Panc1 (cell line): Measurements from ENCODE around the gene LIMK1.

ENCODE experiments used
- SIN3A ChIP-seq: IDR thresholded peaks from 2 replicates; pipeline ENCODE4 v1.6.1; 2012; ENCODE audit warnings: low read depth, mild to moderate bottlenecking, low read length, moderate library complexity, borderline replicate concordance; ENCODE audit not compliant: insufficient read depth
- TF ChIP-seq, protein P1 (sequence below): fragments of 450-650 bp; IDR thresholded peaks from 2 replicates; pipeline ENCODE4 v1.5.1; 2017; ENCODE audit warnings: mild to moderate bottlenecking
- TF ChIP-seq, protein P2 (sequence below), 2 experiments: IDR thresholded peaks; 2 replicates each; pipeline ENCODE4 v1.6.1; 2011 to 2012; ENCODE audit warnings: low read depth in 2 of 2, control low read depth in 1 of 2, low read length in 1 of 2, mild to moderate bottlenecking in 1 of 2, moderate library complexity in 1 of 2; ENCODE audit not compliant: insufficient read depth in 1 of 2

DNA sequence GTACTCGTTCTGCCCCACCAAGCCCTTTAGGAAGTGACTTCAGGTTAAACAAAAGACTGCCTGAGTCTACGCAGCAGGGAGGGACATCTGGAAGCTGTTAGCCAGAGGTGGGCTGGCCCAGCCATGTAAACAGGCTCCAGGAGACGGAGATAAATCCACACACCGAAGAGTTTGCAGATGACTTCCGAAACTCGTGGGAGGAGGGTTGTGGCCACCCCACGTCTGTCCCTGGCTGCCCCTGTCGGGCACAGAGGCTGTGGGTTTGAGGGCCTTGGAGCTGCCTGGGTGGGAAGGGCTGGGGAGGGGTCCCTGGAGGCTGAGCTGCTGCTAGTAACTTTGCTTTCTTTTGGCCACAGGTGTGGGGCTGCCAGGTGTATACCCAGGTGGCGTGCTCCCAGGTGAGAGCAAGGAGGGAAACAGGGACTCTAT is 40.1 kb upstream of the LIMK1 start:
- TF ChIP-seq, protein P1, sequence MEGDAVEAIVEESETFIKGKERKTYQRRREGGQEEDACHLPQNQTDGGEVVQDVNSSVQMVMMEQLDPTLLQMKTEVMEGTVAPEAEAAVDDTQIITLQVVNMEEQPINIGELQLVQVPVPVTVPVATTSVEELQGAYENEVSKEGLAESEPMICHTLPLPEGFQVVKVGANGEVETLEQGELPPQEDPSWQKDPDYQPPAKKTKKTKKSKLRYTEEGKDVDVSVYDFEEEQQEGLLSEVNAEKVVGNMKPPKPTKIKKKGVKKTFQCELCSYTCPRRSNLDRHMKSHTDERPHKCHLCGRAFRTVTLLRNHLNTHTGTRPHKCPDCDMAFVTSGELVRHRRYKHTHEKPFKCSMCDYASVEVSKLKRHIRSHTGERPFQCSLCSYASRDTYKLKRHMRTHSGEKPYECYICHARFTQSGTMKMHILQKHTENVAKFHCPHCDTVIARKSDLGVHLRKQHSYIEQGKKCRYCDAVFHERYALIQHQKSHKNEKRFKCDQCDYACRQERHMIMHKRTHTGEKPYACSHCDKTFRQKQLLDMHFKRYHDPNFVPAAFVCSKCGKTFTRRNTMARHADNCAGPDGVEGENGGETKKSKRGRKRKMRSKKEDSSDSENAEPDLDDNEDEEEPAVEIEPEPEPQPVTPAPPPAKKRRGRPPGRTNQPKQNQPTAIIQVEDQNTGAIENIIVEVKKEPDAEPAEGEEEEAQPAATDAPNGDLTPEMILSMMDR: no peak
- TF ChIP-seq, protein P2, sequence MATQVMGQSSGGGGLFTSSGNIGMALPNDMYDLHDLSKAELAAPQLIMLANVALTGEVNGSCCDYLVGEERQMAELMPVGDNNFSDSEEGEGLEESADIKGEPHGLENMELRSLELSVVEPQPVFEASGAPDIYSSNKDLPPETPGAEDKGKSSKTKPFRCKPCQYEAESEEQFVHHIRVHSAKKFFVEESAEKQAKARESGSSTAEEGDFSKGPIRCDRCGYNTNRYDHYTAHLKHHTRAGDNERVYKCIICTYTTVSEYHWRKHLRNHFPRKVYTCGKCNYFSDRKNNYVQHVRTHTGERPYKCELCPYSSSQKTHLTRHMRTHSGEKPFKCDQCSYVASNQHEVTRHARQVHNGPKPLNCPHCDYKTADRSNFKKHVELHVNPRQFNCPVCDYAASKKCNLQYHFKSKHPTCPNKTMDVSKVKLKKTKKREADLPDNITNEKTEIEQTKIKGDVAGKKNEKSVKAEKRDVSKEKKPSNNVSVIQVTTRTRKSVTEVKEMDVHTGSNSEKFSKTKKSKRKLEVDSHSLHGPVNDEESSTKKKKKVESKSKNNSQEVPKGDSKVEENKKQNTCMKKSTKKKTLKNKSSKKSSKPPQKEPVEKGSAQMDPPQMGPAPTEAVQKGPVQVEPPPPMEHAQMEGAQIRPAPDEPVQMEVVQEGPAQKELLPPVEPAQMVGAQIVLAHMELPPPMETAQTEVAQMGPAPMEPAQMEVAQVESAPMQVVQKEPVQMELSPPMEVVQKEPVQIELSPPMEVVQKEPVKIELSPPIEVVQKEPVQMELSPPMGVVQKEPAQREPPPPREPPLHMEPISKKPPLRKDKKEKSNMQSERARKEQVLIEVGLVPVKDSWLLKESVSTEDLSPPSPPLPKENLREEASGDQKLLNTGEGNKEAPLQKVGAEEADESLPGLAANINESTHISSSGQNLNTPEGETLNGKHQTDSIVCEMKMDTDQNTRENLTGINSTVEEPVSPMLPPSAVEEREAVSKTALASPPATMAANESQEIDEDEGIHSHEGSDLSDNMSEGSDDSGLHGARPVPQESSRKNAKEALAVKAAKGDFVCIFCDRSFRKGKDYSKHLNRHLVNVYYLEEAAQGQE (IDR thresholded peaks at IDR 0.05; ENCODE audit: insufficient read depth in 1 of 2, low read depth in 2 of 2, low read length in 1 of 2): no peak
- TF ChIP-seq SIN3A: no peak
